OCI-LY1 (cell line): ENCODE data around the gene EOMES.

Experiments used
- H2AFZ ChIP-seq: fragments of 200-600 bp; sonication (generic), shearing (Covaris generic); 2 replicates; pipeline ENCODE4 v1.6.0; 2014; ENCODE audit warnings: antibody characterized with exemption, mild to moderate bottlenecking, low read length
- H3F3A ChIP-seq: fragments of 200-600 bp; sonication (generic), shearing (Covaris generic); 2 replicates; pipeline ENCODE4 v1.6.0; 2014; ENCODE audit warnings: mild to moderate bottlenecking, antibody characterized with exemption, low read length, moderate library complexity; ENCODE audit not compliant: insufficient read depth
- H3K27ac ChIP-seq: fragments of 200-600 bp; sonication (generic); 2 replicates; pipeline ENCODE4 v1.5.1; 2014; ENCODE audit warnings: low read length, mixed run types, mild to moderate bottlenecking, low read depth; ENCODE audit not compliant: poor library complexity, severe bottlenecking
- H3K27me3 ChIP-seq: fragments of 200-600 bp; sonication (generic); 2 replicates; pipeline ENCODE4 v1.6.0; 2014; ENCODE audit warnings: antibody characterized with exemption, mild to moderate bottlenecking, low read length, moderate library complexity; ENCODE audit not compliant: insufficient read depth
- H3K36me3 ChIP-seq: fragments of 200-600 bp; sonication (generic); 2 replicates; pipeline ENCODE4 v1.6.1; 2014; ENCODE audit warnings: mild to moderate bottlenecking, antibody characterized with exemption, low read length, moderate library complexity, mixed read lengths; ENCODE audit not compliant: insufficient read depth
- H3K4me1 ChIP-seq: fragments of 200-600 bp; sonication (generic); 2 replicates; pipeline ENCODE4 v1.5.1; 2014; ENCODE audit warnings: mild to moderate bottlenecking, low read length, moderate library complexity; ENCODE audit not compliant: insufficient read depth, severe bottlenecking
- H3K4me2 ChIP-seq: fragments of 200-600 bp; sonication (generic), shearing (Covaris generic); 2 replicates; pipeline ENCODE4 v1.6.1; 2014; ENCODE audit warnings: low read length
- H3K4me3 ChIP-seq: fragments of 200-600 bp; sonication (generic); 2 replicates; pipeline ENCODE4 v1.5.1; 2014; ENCODE audit warnings: low read length, low read depth, mild to moderate bottlenecking, mixed read lengths; ENCODE audit not compliant: poor library complexity, severe bottlenecking
- H3K79me2 ChIP-seq: fragments of 200-600 bp; shearing (Covaris generic); 2 replicates; pipeline ENCODE4 v1.6.1; 2016; ENCODE audit warnings: mixed run types, low read length, mixed read lengths; ENCODE audit not compliant: insufficient read depth
- H3K9ac ChIP-seq: fragments of 200-600 bp; sonication (generic), shearing (Covaris generic); 2 replicates; pipeline ENCODE4 v1.6.1; 2014; ENCODE audit warnings: mild to moderate bottlenecking, low read length, mixed read lengths
- H3K9me2 ChIP-seq: fragments of 200-600 bp; sonication (generic), shearing (Covaris generic); 2 replicates; pipeline ENCODE4 v1.6.1; 2014; ENCODE audit warnings: low read depth, mild to moderate bottlenecking, low read length, mixed read lengths
- H3K9me3 ChIP-seq: fragments of 200-600 bp; shearing (Covaris generic); 2 replicates; pipeline ENCODE4 v1.6.1; 2014; ENCODE audit warnings: low read length, mixed read lengths
- H4K20me1 ChIP-seq: fragments of 200-600 bp; sonication (generic), shearing (Covaris generic); 2 replicates; pipeline ENCODE4 v1.6.0; 2016; ENCODE audit warnings: mild to moderate bottlenecking, low read length; ENCODE audit not compliant: insufficient read depth
- EZH2 ChIP-seq: fragments of 200-600 bp; sonication (generic), shearing (Covaris generic); IDR thresholded peaks from 2 replicates; pipeline ENCODE4 v1.8.0; 2017; ENCODE audit warnings: borderline replicate concordance, mixed run types, mild to moderate bottlenecking, antibody characterized with exemption, low read length, moderate library complexity, mixed read lengths
- TF ChIP-seq, protein P1 (sequence below): fragments of 200-600 bp; sonication (generic), shearing (Covaris generic); IDR thresholded peaks from 2 replicates; pipeline ENCODE4 v1.5.1; 2017; ENCODE audit warnings: mild to moderate bottlenecking, antibody characterized with exemption, low read length, moderate library complexity, mixed read lengths

EOMES gene

GRCh38 chr3:27666708-27667107 is 55.4 kb downstream of the EOMES start:
- no peaks in the 10 kb centered on the region for H3K9me2 ChIP-seq
- no peak overlapping the region for H3K9ac ChIP-seq
- H3K9me3 ChIP-seq: no peaks in the 10 kb centered on the region
- no peak overlapping the region for H3K4me3 ChIP-seq
- no peaks in the 10 kb centered on the region for H3K36me3 ChIP-seq
- H2AFZ ChIP-seq: no peak overlapping the region
- no peak overlapping the region for H3K4me2 ChIP-seq
- no peak for TF ChIP-seq EZH2
- TF ChIP-seq, protein P1, sequence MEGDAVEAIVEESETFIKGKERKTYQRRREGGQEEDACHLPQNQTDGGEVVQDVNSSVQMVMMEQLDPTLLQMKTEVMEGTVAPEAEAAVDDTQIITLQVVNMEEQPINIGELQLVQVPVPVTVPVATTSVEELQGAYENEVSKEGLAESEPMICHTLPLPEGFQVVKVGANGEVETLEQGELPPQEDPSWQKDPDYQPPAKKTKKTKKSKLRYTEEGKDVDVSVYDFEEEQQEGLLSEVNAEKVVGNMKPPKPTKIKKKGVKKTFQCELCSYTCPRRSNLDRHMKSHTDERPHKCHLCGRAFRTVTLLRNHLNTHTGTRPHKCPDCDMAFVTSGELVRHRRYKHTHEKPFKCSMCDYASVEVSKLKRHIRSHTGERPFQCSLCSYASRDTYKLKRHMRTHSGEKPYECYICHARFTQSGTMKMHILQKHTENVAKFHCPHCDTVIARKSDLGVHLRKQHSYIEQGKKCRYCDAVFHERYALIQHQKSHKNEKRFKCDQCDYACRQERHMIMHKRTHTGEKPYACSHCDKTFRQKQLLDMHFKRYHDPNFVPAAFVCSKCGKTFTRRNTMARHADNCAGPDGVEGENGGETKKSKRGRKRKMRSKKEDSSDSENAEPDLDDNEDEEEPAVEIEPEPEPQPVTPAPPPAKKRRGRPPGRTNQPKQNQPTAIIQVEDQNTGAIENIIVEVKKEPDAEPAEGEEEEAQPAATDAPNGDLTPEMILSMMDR: no peak
- no peaks in the 10 kb centered on the region for H3K79me2 ChIP-seq
- no peak overlapping the region for H3K27ac ChIP-seq
- H3K4me1 ChIP-seq: no peaks in the 10 kb centered on the region
- H4K20me1 ChIP-seq: no peaks in the 10 kb centered on the region
- H3K27me3 ChIP-seq: no peaks in the 10 kb centered on the region
- H3F3A ChIP-seq: no peaks in the 10 kb centered on the region

GRCh38 chr3:27666272-27666671 is 55.9 kb downstream of the EOMES start:
- no peaks in the 10 kb centered on the region for H3K9me3 ChIP-seq
- H3K36me3 ChIP-seq: no peaks in the 10 kb centered on the region
- no peaks in the 10 kb centered on the region for H4K20me1 ChIP-seq
- no peak overlapping the region for H2AFZ ChIP-seq
- no peaks in the 10 kb centered on the region for H3F3A ChIP-seq
- H3K4me1 ChIP-seq: no peaks in the 10 kb centered on the region
- H3K9me2 ChIP-seq: no peaks in the 10 kb centered on the region
- H3K4me3 ChIP-seq: no peak overlapping the region
- TF ChIP-seq, protein P1: no peak
- TF ChIP-seq EZH2: no peak
- no peak overlapping the region for H3K4me2 ChIP-seq
- H3K9ac ChIP-seq: no peak overlapping the region
- H3K79me2 ChIP-seq: no peaks in the 10 kb centered on the region
- no peaks in the 10 kb centered on the region for H3K27me3 ChIP-seq
- no peak overlapping the region for H3K27ac ChIP-seq
